ENCODE results near the gene GPX1. TPM values are rescaled to one million over a fixed set of nuclear protein-coding genes. Genes with fewer than 3 reads are reported as not detected.

The GPX1 gene
- total and polyA plus RNA-seq, 4 donors, result 106 to 879 (median 515) TPM

GRCh38 chr3:49370585-49371290 lies 12.6 kb upstream of the GPX1 start:
- Histone ChIP-seq H3K27me3 (ENCODE audit: control insufficient read depth in 3 of 3, insufficient read depth in 3 of 3, low read length in 2 of 3) (no peaks in the 10 kb centered on the region), H3K4me3 (no peak overlapping the region), H3K36me3 (ENCODE audit: control insufficient read depth in 4 of 4, insufficient read depth in 4 of 4, low read length in 4 of 4) (peaks cover 29 to 50% (median 36%) of the 10 kb centered on the region in 4 donors), H3K27ac (ENCODE audit: low read depth in 1 of 2, low read length in 1 of 2) (no peak overlapping the region), H3K9me3 (ENCODE audit: control insufficient read depth in 4 of 4, insufficient read depth in 3 of 4, low read length in 3 of 4) (no peaks in the 10 kb centered on the region), H3K4me1 (ENCODE audit: control insufficient read depth in 5 of 5, insufficient read depth in 5 of 5, low read length in 5 of 5) (peaks cover 0 to 3% (median 0%) of the 10 kb centered on the region in 5 donors), H3K9ac (ENCODE audit: insufficient read depth in 1 of 2, low read length in 2 of 2) (no peak overlapping the region)
- ATAC-seq (ENCODE audit: insufficient read depth, low FRiP score) (no peak), DNase-seq (no peak)
- TF ChIP-seq CTCF (IDR thresholded peaks at IDR 0.05; ENCODE audit: control extremely low read depth, extremely low read depth), result no peak
- WGBS, 2 donors, result 92 to 97% methylated on average over 6 of the region's 6 CpGs

GRCh38 chr3:49362561-49362960 lies 4.4 kb upstream of the GPX1 start:
- ATAC-seq (ENCODE audit: insufficient read depth, low FRiP score) (no peak), DNase-seq (no peak)
- Histone ChIP-seq H3K36me3 (ENCODE audit: control insufficient read depth in 4 of 4, insufficient read depth in 4 of 4, low read length in 4 of 4) (peaks cover 20 to 38% (median 31%) of the 10 kb centered on the region in 4 donors), H3K9ac (ENCODE audit: insufficient read depth in 1 of 2, low read length in 2 of 2) (no peak overlapping the region), H3K9me3 (ENCODE audit: control insufficient read depth in 4 of 4, insufficient read depth in 3 of 4, low read length in 3 of 4) (no peaks in the 10 kb centered on the region), H3K27me3 (ENCODE audit: control insufficient read depth in 3 of 3, insufficient read depth in 3 of 3, low read length in 2 of 3) (no peaks in the 10 kb centered on the region), H3K27ac (ENCODE audit: low read depth in 1 of 2, low read length in 1 of 2) (no peak overlapping the region), H3K4me1 (ENCODE audit: control insufficient read depth in 5 of 5, insufficient read depth in 5 of 5, low read length in 5 of 5) (peaks cover 0 to 11% (median 0%) of the 10 kb centered on the region in 5 donors), H3K4me3 (no peak overlapping the region)
- 83 to 85% methylated on average over 3 of the region's 3 CpGs for WGBS, 2 donors
- TF ChIP-seq CTCF (IDR thresholded peaks at IDR 0.05; ENCODE audit: control extremely low read depth, extremely low read depth), result no peak

- TF ChIP-seq CTCF (IDR thresholded peaks at IDR 0.05; ENCODE audit: control extremely low read depth, extremely low read depth), result no peak
- peak overlapping the region in 1 of 2 donors; percentile 52 for H3K27ac ChIP-seq (ENCODE audit: low read depth in 1 of 2, low read length in 1 of 2)
- ATAC-seq (ENCODE audit: insufficient read depth, low FRiP score), result no peak
- H3K4me1 ChIP-seq (ENCODE audit: control insufficient read depth in 5 of 5, insufficient read depth in 5 of 5, low read length in 5 of 5), result peaks cover 0 to 18% (median 6%) of the 10 kb centered on the region in 5 donors
- H3K4me3 ChIP-seq, result no peak overlapping the region
- no peaks in the 10 kb centered on the region for H3K9me3 ChIP-seq (ENCODE audit: control insufficient read depth in 4 of 4, insufficient read depth in 3 of 4, low read length in 3 of 4)
- no peak overlapping the region for H3K9ac ChIP-seq (ENCODE audit: insufficient read depth in 1 of 2, low read length in 2 of 2)
- H3K27me3 ChIP-seq (ENCODE audit: control insufficient read depth in 3 of 3, insufficient read depth in 3 of 3, low read length in 2 of 3), result no peaks in the 10 kb centered on the region
- no peak for DNase-seq
- 83 to 84% methylated on average over 2 of the region's 2 CpGs for WGBS, 2 donors
- H3K36me3 ChIP-seq (ENCODE audit: control insufficient read depth in 4 of 4, insufficient read depth in 4 of 4, low read length in 4 of 4), result peaks cover 25 to 32% (median 30%) of the 10 kb centered on the region in 4 donors
These were observed 1.5 kb upstream of the GPX1 start for GRCh38 chr3:49359623-49360022.
